ENCODE results near the gene ABCC11.

ABCC11 gene

DNA sequence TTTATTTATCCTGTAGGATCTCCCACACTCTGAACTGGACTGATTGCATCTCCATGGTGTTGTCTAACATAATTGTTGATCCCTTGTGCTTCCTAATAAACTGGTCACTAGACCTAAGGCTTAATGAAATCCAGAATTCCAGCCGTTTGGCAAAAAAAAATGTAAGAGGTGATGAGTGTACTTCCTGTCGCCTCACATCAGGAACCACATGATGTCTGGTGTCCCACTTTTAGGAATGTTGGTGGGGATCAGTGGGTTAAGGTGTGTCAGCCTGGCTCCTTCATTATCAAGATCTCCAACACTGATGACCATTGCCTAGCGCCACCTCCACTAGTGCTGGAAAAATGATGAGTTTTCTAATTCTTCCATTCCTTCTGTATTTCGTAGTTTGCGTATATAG lies 21.9 kb downstream of the ABCC11 start:
- in situ Hi-C loops (cut with MboI; ENCODE audit: low pct_unique_long_range_greater_than_20kb, low sequenced_read_pairs, unreplicated experiment) = loop anchor here (25.0 kb wide), 1 partner anchor 412 kb away; no protein-coding TSS in a partner anchor
- no peak for DNase-seq (ENCODE audit: low spot score)
- TF ChIP-seq, protein P1, sequence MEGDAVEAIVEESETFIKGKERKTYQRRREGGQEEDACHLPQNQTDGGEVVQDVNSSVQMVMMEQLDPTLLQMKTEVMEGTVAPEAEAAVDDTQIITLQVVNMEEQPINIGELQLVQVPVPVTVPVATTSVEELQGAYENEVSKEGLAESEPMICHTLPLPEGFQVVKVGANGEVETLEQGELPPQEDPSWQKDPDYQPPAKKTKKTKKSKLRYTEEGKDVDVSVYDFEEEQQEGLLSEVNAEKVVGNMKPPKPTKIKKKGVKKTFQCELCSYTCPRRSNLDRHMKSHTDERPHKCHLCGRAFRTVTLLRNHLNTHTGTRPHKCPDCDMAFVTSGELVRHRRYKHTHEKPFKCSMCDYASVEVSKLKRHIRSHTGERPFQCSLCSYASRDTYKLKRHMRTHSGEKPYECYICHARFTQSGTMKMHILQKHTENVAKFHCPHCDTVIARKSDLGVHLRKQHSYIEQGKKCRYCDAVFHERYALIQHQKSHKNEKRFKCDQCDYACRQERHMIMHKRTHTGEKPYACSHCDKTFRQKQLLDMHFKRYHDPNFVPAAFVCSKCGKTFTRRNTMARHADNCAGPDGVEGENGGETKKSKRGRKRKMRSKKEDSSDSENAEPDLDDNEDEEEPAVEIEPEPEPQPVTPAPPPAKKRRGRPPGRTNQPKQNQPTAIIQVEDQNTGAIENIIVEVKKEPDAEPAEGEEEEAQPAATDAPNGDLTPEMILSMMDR (IDR thresholded peaks at IDR 0.05; ENCODE audit: extremely low read depth, insufficient read depth, missing control alignments) = no peak

DNA sequence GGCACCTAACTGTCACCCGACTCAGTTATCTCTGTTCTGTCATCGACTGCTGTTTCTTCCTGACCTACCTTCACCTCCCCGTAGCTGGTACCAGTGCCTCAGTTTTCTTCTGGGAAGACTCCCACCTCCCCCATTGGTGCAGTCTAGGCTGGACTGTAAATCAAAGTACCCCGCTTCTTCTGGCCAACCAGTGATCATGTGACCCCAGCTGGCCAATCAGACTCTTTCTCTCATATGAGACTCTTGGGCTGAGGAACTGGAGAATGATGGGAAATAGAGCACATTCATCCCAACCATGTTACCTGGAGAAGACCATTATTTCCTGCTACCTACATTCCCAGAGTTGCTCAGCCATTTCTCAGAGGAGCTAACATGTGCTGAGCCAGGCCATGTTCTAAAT lies 23.8 kb downstream of the ABCC11 start:
- in situ Hi-C loops (cut with MboI; ENCODE audit: low pct_unique_long_range_greater_than_20kb, low sequenced_read_pairs, unreplicated experiment) = no loop called here
- no peak for DNase-seq (ENCODE audit: low spot score)
- TF ChIP-seq, protein P1 (IDR thresholded peaks at IDR 0.05; ENCODE audit: extremely low read depth, insufficient read depth, missing control alignments) = no peak

DNA sequence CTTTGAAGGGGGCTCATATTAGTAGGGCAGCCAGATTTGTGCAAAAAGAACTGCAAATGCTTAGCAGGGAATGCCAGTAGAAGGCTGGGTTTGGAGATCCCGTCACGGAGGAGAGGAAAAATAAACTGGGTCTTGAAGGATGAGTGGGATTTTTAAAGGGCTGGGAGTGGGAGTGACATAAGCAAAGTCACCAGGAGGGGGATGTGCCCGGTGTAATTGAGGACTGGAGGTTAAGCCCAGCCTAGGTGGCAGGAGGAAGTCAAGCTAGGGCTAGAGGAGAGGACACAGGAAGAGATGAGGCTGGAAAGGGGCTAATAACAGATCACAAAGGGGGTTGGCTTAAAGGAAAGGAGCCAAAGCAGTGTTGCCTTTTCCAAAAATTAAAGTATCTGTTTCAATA lies 26.4 kb downstream of the ABCC11 start:
- no peak for DNase-seq (ENCODE audit: low spot score)
- TF ChIP-seq, protein P1 (IDR thresholded peaks at IDR 0.05; ENCODE audit: extremely low read depth, insufficient read depth, missing control alignments) = no peak
- in situ Hi-C loops (cut with MboI; ENCODE audit: low pct_unique_long_range_greater_than_20kb, low sequenced_read_pairs, unreplicated experiment) = no loop called here

DNA sequence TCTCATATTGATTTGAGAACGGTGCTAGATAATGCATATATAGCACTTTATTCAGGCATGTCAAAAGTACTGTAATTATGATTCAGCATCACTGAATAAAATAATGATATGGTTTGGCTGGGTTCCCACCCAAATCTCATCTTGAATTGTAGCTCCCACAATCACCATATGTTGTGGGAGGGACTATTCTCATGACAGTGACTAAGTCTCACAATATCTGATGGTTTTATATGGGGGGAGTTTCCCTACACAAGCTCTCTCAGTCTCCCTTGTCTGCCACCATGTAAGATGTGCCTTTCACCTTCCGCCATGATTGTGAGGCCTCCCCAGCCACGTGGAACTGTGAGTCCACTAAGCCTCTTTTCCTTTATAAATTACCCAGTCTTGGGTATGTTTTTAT lies 28.9 kb downstream of the ABCC11 start:
- no peak for DNase-seq (ENCODE audit: low spot score)
- in situ Hi-C loops (cut with MboI; ENCODE audit: low pct_unique_long_range_greater_than_20kb, low sequenced_read_pairs, unreplicated experiment) = no loop called here
- TF ChIP-seq, protein P1 (IDR thresholded peaks at IDR 0.05; ENCODE audit: extremely low read depth, insufficient read depth, missing control alignments) = no peak

DNA sequence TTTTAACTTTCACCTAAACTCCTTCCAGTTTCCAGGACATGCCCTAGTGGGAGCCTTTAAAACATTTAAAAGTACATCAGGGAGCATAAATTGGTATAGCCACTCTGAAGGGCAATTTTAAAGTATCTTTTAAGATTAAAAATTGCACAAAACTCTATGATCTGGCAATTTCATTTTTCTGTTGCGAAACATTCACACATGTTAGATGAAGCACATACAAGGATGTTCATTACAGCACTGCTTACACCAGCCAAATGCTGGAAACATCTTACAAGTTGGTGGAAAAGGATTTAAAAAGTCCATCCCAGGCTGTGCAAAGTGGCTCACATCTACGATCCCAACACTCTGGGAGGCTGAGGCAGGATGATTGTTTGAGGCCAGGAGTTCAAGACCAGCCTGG lies 29.6 kb downstream of the ABCC11 start:
- no peak for DNase-seq (ENCODE audit: low spot score)
- TF ChIP-seq, protein P1 (IDR thresholded peaks at IDR 0.05; ENCODE audit: extremely low read depth, insufficient read depth, missing control alignments) = no peak
- in situ Hi-C loops (cut with MboI; ENCODE audit: low pct_unique_long_range_greater_than_20kb, low sequenced_read_pairs, unreplicated experiment) = no loop called here

DNA sequence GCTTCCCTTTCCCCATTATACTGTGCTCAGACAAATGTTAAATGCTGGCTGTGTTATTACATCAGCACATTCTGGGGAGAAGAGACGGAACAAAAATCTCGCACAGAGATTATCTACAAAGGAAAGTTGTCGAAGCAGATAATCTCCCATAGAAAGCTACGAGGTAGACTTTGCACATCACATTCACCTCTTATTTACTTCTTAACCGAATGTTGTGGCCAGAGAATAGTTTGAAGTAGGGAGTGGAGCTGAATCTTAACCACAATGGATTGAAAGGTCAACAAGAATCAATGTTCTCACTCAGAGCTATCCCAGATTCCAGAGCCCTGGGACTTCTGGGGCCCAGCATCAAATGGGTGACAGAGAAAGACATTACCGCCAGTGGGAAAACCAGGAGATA lies 31.6 kb downstream of the ABCC11 start:
- DNase-seq (ENCODE audit: low spot score) = no peak
- TF ChIP-seq, protein P1 (IDR thresholded peaks at IDR 0.05; ENCODE audit: extremely low read depth, insufficient read depth, missing control alignments) = no peak
- in situ Hi-C loops (cut with MboI; ENCODE audit: low pct_unique_long_range_greater_than_20kb, low sequenced_read_pairs, unreplicated experiment) = no loop called here

DNA sequence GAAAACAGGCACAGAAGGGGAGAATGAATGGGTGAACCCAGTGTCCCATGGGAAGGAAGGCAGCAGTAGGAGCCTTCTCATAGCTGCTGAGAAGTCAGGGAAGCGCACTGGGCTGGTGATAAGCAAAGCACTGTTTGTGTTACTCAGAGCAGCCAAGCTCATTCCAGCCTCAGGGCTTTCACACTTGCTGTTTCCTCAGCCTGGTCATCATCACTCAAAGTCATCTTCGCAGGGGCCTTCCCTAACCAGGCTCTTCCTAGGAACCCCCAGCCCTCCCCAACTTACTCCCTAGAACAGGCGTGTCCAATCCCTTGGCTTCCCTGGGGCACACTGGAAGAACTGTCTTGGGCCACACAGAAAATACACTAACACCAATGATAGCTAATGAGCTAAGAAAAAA lies 35.3 kb downstream of the ABCC11 start:
- in situ Hi-C loops (cut with MboI; ENCODE audit: low pct_unique_long_range_greater_than_20kb, low sequenced_read_pairs, unreplicated experiment) = no loop called here
- DNase-seq (ENCODE audit: low spot score) = no peak
- TF ChIP-seq, protein P1 (IDR thresholded peaks at IDR 0.05; ENCODE audit: extremely low read depth, insufficient read depth, missing control alignments) = no peak

Data from GM13977 (cell line).